AG08395 (cell line): Measurements from ENCODE around the gene SLC1A6.
"Not testable (repeated sequence)": the region's sequence is repeated elsewhere in the genome, so short reads cannot be mapped to it uniquely, and the experiment has no call there.

Source experiments
- DNase-seq: peaks from one replicate; pipeline ENCODE4 v3.0.0; 2012; ENCODE audit warnings: mixed read lengths, low spot score

The SLC1A6 gene

DNA sequence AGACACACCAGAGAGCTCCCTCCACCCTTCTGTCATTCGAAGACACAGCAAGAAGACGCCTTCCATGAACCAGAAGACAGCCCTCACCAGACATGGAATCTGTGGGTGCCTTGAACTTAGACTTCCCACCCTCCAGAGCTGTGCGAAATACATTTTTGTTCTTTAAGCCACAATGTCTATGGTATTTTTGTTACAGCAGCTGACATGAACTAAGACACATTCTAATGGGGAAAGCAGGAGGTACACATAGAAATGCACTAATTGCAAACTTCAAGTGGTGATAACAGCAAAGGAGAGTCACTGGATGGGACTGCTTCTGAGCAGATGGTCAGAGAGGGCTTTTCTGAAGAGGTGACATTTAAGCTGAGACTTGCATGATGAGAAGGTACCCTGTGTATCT, 22.2 kb downstream of the SLC1A6 start:
- DNase-seq, result no peak

DNA sequence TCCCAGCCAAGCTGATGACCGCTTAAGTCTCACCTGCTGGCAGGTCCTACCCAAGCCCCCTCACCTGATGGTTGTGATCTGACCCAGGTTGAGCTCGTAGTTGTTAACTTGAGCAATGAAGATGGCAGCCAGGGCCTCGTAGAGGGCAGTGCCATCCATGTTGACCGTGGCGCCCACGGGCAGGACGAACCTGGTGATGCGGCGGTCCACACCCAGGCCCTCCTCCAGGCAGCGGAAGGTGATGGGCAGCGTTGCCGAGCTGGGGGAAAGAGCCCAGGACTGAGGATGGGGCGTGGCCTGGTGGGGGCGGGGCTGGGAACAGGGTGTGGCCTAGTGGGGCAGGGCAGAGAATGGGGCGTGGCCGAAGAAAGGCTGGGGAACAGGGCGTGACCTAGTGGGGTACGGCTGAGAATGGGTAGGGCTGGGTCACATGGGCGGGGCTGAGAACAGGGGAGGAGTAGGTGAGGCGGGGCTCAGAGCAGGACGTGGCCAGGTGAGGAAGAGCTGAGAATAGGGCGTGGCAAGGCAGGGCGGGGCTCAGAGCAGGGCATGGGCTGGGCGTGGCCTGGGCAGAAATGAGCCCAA, 25.5 kb downstream of the SLC1A6 start:
- no peak for DNase-seq

DNA sequence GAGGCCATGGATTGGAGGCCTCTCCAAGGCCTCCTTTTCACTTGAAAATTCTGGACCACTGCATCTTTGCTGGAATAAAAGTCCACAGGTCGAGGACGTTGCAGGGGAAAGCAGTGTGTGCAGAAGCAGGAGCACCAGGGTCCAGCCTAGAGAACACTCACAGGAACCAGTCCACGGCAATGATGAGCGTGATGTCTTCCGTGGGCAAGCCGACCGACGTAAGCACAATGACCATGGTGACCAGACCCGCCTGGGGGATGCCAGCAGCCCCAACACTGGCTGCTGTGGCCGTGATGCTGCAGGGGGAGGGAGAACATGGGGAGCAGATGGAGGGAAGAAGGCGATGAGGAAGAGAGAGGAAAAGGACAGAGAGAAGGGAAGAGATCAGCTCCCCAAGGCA, 26.9 kb downstream of the SLC1A6 start:
- no peak for DNase-seq

DNA sequence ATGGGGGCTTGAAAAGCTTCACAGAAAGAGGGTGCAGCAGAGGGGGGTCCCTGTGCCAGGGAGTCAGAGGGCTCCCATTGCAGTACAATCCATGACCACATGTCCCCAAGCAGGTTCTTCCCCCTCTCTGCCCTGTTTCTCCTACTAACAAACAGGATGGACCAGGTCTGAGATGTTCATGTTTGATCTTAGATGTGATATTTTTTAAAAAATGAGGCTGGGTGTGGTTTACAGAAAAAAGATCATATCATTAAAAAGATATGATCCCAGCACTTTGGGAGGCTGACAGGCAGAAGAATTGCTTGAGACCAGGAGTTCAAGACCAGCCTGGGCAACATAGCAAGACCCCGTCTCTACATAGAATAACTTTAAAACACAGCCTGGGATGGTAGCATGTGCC, 29.2 kb downstream of the SLC1A6 start:
- DNase-seq, result no peak

DNA sequence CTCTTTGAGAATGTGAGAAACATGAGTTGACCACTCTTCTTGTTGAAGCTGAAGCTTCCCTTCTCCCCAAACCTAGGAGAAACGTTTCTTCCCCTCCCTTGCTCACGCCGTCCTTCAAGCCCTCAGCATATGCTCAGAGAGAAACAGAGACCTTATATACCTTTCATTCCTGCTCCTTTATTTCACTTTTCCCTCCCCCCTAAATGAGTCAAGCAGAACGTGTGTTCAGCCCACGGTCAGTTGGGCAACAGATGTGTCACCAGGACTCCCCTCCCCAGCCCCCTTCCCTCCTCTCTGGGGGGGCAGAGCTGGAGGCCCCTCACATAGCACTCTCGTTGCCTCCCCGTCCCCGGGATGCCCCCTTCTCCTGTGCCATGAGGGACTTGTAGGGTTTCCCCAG, 29.8 kb downstream of the SLC1A6 start:
- no peak for DNase-seq

DNA sequence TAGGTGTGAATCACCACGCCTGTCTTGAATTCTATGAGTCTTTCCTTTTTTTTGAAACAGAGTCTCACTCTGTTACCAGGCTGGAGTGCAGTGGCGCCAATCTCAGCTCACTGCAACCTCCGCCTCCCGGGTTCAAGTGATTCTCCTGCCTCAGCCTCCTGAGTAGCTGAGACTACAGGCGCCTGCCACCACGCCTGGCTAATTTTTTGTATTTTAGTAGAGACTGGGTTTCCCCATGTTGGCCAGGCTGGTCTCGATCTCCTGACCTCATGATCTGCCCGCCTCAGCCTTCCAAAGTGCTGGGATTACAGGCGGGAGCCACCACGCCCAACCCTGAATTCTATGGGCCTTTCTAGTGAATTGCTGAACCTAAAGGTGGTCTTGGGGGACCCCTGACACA, 30.3 kb downstream of the SLC1A6 start:
- not testable (repeated sequence) for DNase-seq

DNA sequence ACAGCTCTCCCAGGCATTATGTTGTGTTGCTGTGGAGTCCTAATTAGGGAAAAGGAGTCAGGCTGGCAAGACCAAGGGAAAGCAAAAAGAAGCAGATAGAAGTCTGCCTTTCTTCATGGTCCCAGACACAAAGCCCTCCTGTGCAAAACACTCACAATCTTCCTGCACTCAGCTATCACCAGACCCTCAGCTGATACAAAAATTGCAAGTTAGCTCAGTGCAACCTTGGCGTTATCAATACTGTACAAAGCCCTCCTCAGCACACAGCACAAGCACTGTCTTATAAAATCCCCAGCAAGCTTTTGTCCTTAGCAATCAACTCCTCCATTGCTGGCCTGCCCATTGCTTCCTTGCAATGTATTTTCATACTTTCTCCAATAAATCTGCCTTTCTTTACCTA, 35.2 kb downstream of the SLC1A6 start:
- no peak for DNase-seq

DNA sequence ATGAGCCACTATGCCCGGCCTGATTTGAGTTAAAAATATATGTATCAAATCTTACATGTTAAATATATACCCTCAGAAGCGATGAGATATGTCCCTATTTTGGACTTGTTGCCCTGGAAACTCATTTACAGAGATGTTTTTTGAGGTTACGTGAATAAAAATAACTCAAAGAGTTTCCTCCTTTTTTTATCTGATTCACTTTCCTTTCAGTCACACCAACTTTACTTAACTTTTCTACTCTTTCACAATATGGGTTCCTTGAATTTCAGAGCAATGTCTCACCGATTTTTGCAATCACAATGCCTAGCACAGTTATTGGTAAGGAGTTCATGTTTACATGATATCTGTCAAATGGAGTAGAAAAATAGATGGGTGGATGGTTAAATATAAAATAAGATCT, 36.1 kb downstream of the SLC1A6 start:
- DNase-seq, result no peak

DNA sequence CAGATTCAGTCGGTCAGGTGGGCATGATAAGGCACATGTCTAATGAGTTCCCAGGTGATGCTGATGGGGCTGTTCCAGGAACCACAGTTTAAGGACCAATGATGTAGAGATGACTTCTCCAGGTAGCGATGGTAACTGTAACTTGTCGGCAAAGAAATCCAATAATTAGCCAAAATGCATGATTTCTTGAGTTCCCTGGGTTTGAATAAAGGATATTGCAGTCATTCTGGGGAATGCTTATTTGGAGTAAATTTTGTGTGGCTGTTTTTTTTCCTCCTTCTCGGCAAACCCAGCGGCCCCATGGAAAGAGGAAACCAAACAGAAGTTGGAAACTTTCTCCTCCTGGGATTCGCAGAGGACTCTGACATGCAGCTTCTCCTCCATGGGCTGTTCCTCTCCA, 38.5 kb downstream of the SLC1A6 start, which contains the start of gene OR7C2:
Gene OR7C2 (plus strand): TSS at position 301 of the 400 bp plus-strand sequence. CDS start 0 bp downstream, at position 301.
- DNase-seq, result no peak

DNA sequence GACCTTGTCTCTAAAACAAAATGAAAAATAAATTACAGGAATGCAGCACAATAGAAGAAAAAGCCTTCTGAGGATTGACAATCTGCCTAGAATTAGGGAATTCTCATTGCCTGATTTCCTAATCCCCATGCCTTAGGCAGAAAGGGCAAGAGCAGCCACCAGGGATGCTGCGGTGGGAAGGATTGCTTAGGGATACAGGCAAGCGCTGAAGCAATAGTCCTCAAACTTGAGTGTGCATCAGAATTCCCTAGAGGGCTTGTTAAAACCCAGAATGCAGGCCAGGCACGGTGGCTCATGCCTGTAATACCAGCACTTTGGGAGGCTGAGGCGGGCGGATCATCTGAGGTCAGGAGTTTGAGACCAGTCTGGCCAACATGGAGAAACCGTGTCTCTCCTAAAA, 39.4 kb downstream of the SLC1A6 start:
- no peak for DNase-seq

DNA sequence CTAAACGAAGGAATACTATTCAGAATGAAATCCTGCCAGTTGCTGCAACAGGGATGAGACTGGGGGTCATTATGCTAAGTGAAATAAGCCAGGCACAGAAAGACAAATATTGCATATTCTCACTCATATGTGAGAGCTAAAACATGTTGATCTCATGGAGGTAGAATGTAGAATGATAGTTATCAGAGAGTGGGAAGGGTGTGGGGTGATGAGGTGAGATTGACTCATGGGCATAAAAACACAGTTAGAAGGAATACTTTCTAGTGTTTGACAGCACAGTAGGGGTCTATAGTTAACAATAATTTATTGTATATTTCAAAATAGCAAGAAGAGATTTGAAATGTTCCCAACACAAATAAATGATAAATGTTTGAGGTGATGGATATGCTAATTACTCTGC, 46.2 kb downstream of the SLC1A6 start:
- DNase-seq, result no peak

DNA sequence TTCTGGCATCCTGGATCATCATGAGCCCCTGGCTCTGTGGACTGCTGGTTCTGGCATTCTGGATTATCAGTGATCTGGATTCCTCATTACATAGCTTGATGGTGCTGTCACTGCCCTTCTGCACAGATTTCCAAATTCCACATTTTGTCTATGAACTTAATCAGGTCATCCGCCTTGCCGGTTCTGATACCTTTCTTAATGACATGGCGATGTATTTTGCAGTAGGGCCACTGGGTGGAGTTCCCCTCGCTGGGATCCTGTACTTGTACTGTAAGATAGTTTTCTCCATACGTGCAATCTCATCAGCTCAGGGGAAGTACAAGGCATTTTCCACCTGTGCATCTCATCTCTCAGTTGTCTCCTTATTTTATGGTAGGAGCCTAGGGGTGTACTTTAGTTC, 62.8 kb downstream of the SLC1A6 start:
- no peak for DNase-seq

DNA sequence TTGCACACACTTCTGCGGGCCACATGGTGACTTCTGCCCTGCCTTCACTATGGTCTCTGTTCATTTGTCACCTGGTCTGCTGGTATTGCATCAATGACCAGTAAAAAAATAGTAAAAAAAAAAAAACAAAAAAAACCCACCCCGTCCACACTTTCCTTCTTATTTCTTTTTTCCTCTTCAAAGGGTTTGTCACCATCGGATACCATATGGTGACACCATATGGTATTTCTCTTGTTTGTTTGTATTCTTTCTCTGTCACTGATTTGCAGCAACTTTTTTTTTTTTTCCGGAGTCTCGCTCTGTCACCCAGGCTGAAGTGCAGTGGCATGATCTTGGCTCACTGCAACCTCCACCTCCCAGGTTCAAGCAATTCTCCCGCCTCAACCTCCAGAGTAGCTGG, 64.5 kb downstream of the SLC1A6 start:
- DNase-seq, result no peak

DNA sequence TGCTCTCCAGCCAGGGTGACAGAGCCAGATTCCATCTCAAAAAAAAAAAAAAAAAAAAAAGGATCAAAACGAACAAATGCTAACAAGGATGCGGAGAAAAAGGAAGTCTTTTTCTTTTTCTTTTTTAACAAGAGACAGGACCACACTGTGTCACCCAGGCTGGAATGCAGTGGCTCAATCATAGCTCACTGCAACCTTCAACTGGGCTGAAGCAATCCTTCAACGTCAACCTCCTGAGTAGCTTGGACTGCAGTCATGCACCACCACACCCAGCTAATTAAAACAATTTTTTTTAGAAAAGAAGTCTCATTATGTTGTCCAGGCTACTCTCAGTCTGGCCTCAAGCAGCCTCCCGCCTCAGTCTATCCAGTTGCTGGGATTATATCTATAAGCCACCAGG, 73.0 kb downstream of the SLC1A6 start:
- no peak for DNase-seq

DNA sequence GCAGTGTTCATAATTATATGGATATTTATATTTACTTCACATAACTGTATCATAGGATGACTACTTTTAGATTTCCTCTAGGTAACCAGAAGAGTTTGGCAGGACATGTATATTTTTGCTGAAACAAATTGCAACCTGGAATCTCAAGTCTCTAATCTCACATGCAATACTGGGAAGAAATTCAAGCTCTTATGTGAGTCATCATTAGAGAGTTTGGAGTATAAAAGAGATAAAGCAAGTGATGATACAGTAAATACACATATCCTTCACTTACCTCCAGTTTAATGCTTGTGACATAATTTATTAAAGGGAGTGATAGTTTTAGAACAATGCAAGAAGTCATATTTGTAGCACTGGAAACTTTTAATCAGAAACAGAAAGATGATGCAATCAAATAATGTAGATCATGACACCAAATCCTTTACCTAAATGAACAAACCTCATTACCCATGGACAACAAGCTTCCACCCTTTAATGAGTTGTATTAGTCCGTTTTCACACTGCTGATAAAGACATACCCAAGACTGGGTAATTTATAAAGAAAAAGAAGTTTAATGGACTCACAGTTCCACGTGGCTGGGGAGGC, 77.9 kb downstream of the SLC1A6 start:
- DNase-seq, result no peak
